Measurements from ENCODE around the gene TRIM65. TPM values are rescaled to one million over a fixed set of nuclear protein-coding genes. Genes with fewer than 3 reads are reported as not detected.

TRIM65 gene
- total RNA-seq, 2 donors from 2014 or later = 27.5 to 28.1 TPM

DNA sequence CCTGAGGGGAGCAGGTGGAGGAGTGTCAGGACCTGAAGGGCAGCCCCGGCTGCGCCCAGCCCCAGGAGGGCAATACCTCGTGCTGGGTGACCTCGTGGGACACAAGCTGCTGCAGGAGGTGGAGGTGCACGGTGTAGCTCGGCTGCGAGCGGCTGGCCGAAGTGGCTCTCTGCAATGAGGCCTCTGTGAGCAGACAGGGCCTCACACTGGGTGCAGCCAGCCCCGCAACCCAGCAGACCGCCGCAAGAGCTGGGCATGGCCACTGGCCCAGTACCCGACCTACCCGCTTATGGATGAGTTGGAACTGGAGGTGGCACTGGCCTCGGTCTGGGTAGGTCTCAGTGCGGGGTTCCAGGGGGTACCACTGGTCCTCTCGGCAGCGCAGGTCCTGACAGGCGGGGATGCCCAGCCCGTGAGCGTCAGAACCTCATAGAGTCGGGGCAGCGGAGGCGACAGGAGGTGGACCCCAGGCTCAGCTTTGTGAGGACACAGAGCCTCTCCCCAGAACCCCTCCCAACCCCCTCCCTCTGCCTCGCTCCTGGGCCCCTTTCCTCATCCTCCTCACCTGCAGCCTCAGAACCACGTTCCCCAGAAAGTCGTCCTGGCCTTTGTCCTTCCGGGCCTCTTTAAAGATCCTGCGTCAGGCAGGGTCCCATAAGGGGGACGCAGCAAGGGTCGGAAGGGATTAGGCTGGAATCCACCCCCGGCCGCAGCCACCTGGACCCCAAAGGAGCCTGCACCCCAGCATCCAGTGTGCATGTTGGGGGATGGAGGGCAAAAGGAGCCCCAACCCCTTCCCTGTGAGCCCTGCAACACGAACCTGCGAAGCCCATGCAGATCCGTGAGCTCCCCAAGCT, 56.6 kb downstream of the TRIM65 start:
- no peak for DNase-seq (ENCODE audit: low spot score)
- no peaks in the 10 kb centered on the region for H3K9me3 ChIP-seq
- H3K4me3 ChIP-seq = no peak overlapping the region
- TF ChIP-seq POLR2AphosphoS5 (IDR thresholded peaks at IDR 0.05) (no peak), CTCF (IDR thresholded peaks at IDR 0.05) (no peak), POLR2A (IDR thresholded peaks at IDR 0.05) (no peak)
- WGBS = 93% methylated on average over 32 of the region's 36 CpGs
- H3K36me3 ChIP-seq = no peaks in the 10 kb centered on the region
- intact Hi-C loops (cut with DNase I) = no loop called here
- no peak overlapping the region for H3K27ac ChIP-seq
- H3K4me1 ChIP-seq (replicated peaks) = peaks cover 7% of the 10 kb centered on the region
- no peaks in the 10 kb centered on the region for H3K27me3 ChIP-seq (replicated peaks; ENCODE audit: insufficient read depth)

Other genes with a start within 250 kb of the TRIM65 start
- 100 to 1,000 TPM in 1 of 2 donors, 10 to 100 TPM in 1; 33.6 to 132 TPM for gene RECQL5, start 229.8 kb downstream of the TRIM65 start, total RNA-seq
- gene SAP30BP, start 229.6 kb downstream of the TRIM65 start, total RNA-seq = 10 to 100 TPM; 50.4 to 72.3 TPM
- 100 to 1,000 TPM in 1 of 2 donors, 10 to 100 TPM in 1; 81.0 to 105 TPM for gene ITGB4, start 175.5 kb downstream of the TRIM65 start, total RNA-seq
- gene GALK1, start 131.8 kb downstream of the TRIM65 start, total RNA-seq = 10 to 100 TPM; 28.1 to 28.5 TPM
- gene UNK, start 112.1 kb downstream of the TRIM65 start, total RNA-seq = 10 to 100 TPM; 68.9 to 72.5 TPM
- 10 to 100 TPM in 1 of 2 donors, 1 to 10 TPM in 1; 2.9 to 16.2 TPM for gene UNC13D, start 52.5 kb downstream of the TRIM65 start, total RNA-seq
- 100 to 1,000 TPM in 1 of 2 donors, 10 to 100 TPM in 1; 88.9 to 125 TPM for gene WBP2, start 41.6 kb downstream of the TRIM65 start, total RNA-seq
- gene TRIM47, start 18.4 kb downstream of the TRIM65 start, total RNA-seq = 10 to 100 TPM; 21.3 to 62.9 TPM
- gene MRPL38, start 7.9 kb upstream of the TRIM65 start, total RNA-seq = 10 to 100 TPM; 40.3 to 85.6 TPM
- 10 to 100 TPM; 18.9 to 31.3 TPM for gene FBF1, start 44.1 kb upstream of the TRIM65 start, total RNA-seq
- gene ACOX1, start 82.2 kb upstream of the TRIM65 start, total RNA-seq = 10 to 100 TPM; 75.5 to 79.0 TPM
- 10 to 100 TPM; 20.9 to 25.1 TPM for gene TEN1, start 82.3 kb upstream of the TRIM65 start, total RNA-seq
- 10 to 100 TPM; 16.9 to 17.2 TPM for gene CDK3, start 103.9 kb upstream of the TRIM65 start, total RNA-seq
- gene EVPL, start 130.4 kb upstream of the TRIM65 start, total RNA-seq = 10 to 100 TPM; 23.0 to 29.1 TPM
- gene SRP68, start 175.6 kb upstream of the TRIM65 start, total RNA-seq = 10 to 100 TPM; 33.5 to 51.2 TPM
- gene GALR2, start 177.8 kb upstream of the TRIM65 start, total RNA-seq = under 1 TPM in 1 of 2 donors, not detected in 1; 0.80 TPM
- gene ZACN, start 182.2 kb upstream of the TRIM65 start, total RNA-seq = not detected
- 100 to 1,000 TPM; 136 to 159 TPM for gene EXOC7, start 206.8 kb upstream of the TRIM65 start, total RNA-seq
- 10 to 100 TPM in 1 of 2 donors, under 1 TPM in 1; 0.55 to 11.2 TPM for gene FOXJ1, start 244.3 kb upstream of the TRIM65 start, total RNA-seq